ENCODE measurements around the gene ZNRD2. TPM values are rescaled to one million over a fixed set of nuclear protein-coding genes. Genes with fewer than 3 reads are reported as not detected.

The ZNRD2 gene
- total RNA-seq, 2 donors from 2014 or later: 39.2 to 66.9 TPM

DNA sequence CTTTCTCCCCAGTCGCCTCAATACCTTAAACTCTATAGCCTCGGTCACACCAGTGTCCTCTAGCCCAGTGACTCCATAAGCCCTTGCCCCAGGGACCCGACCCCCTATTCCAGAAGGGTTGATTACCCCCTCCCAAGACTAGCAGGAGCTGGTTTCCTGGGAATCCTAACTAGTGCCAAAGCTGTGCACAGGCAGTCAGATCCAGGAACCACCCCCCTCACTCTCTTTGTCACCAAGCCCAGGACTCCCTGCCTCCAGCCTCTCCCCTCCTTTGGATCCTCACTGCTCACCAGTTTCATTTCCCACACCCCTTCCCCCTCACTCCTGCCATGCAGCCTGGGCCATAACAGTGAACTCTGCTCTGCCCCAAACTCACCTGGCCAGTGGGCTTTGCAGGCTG lies 21.9 kb upstream of the ZNRD2 start:
- WGBS, 2 donors: 93 to 94% methylated on average over 3 of the region's 3 CpGs
- H3K4me1 ChIP-seq: peaks cover 35% of the 10 kb centered on the region
- TF ChIP-seq CTCF (IDR thresholded peaks at IDR 0.05) (no peak), POLR2A (IDR thresholded peaks at IDR 0.05) (no peak)

GRCh38 chr11:65549096-65549495 lies 21.2 kb upstream of the ZNRD2 start:
- Histone ChIP-seq H3K27ac (no peak overlapping the region), H3K36me3 (replicated peaks in 1 of 2; ENCODE audit: insufficient read depth in 1 of 2, low read depth in 2 of 2) (no peaks in the 10 kb centered on the region), H3K27me3 (no peaks in the 10 kb centered on the region), H3K4me3 (no peak overlapping the region), H3K9me3 (no peaks in the 10 kb centered on the region), H3K4me1 (peaks cover 35% of the 10 kb centered on the region)
- no peak for TF ChIP-seq POLR2A (IDR thresholded peaks at IDR 0.05)
- no peak for TF ChIP-seq CTCF (IDR thresholded peaks at IDR 0.05)
- intact Hi-C loops (cut with DNase I): no loop called here
- DNase-seq (no peak), ATAC-seq (no peak)
- WGBS, 2 donors: 94% methylated on average over 3 of the region's 3 CpGs

More for the DNA sequence above, 21.9 kb upstream of the ZNRD2 start:
- DNase-seq (no peak), ATAC-seq (no peak)
- no peaks in the 10 kb centered on the region for H3K27me3 ChIP-seq
- no peak overlapping the region for H3K27ac ChIP-seq
- H3K36me3 ChIP-seq (replicated peaks in 1 of 2; ENCODE audit: insufficient read depth in 1 of 2, low read depth in 2 of 2): no peaks in the 10 kb centered on the region
- intact Hi-C loops (cut with DNase I): no loop called here
- H3K9me3 ChIP-seq: no peaks in the 10 kb centered on the region
- H3K4me3 ChIP-seq: no peak overlapping the region

- H3K27me3 ChIP-seq: no peaks in the 10 kb centered on the region
- 31 to 66% methylated on average over 7 to 17 of the region's 17 CpGs for WGBS, 2 donors
- TF ChIP-seq CTCF (IDR thresholded peaks at IDR 0.05): peak; percentile 25 to 78 (median 56)
- peak in 2 of 3 donors; percentile 29 to 38 for TF ChIP-seq POLR2A (IDR thresholded peaks at IDR 0.05)
- H3K4me1 ChIP-seq: peaks cover 44% of the 10 kb centered on the region
- DNase-seq: peak; percentile 78 to 88 (median 84)
- peak overlapping the region; percentile 12 to 79 (median 78) for H3K27ac ChIP-seq
- no peak overlapping the region for H3K4me3 ChIP-seq
- ATAC-seq: peak; percentile 86
- H3K9me3 ChIP-seq: no peaks in the 10 kb centered on the region
- intact Hi-C loops (cut with DNase I): no loop called here
- no peaks in the 10 kb centered on the region for H3K36me3 ChIP-seq (replicated peaks in 1 of 2; ENCODE audit: insufficient read depth in 1 of 2, low read depth in 2 of 2)
Observed at GRCh38 chr11:65551572-65552387, 18.5 kb upstream of the ZNRD2 start.

DNA sequence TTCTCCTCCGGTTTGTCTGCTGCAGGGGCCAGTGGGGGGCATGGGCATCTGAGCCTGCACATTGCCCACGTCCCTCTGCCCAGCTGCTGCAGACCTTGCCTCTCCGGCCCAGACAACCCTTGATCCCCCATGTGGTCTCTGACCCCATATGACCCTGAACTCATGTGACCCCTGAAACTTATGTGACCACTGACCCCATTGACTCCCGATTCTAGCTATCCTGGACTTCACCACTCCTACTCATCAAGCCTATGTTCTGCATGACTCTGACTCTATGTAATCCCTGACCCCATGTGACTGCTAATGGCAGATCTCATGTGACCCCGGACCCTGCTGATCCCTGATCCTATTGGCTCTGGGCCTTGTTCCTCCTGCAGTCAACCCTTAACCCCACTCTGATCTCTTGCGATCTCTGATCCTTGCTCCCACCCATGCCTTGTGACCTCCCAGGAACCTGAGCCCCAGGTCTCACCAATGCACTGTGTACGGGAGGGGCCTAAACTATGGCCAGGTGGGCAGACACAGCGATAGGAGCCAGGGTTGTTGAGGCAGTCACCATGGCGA lies 17.8 kb upstream of the ZNRD2 start:
- no peak for ATAC-seq
- 66 to 74% methylated on average over 8 to 9 of the region's 9 CpGs for WGBS, 2 donors
- H3K4me3 ChIP-seq: no peak overlapping the region
- H3K27ac ChIP-seq: peak overlapping the region; percentile 12 to 79 (median 78)
- H3K4me1 ChIP-seq: peaks cover 45% of the 10 kb centered on the region
- H3K27me3 ChIP-seq: no peaks in the 10 kb centered on the region
- no peak for TF ChIP-seq CTCF (IDR thresholded peaks at IDR 0.05)
- TF ChIP-seq POLR2A (IDR thresholded peaks at IDR 0.05): no peak
- intact Hi-C loops (cut with DNase I): no loop called here
- no peaks in the 10 kb centered on the region for H3K9me3 ChIP-seq
- no peaks in the 10 kb centered on the region for H3K36me3 ChIP-seq (replicated peaks in 1 of 2; ENCODE audit: insufficient read depth in 1 of 2, low read depth in 2 of 2)
- DNase-seq: no peak
